ENCODE measurements around the gene PHTF2.

Gene PHTF2

GRCh38 chr7:77907281-77907680 lies 108.7 kb downstream of the PHTF2 start:
- DNase-seq (ENCODE audit: insufficient read length, low spot score) (no peak), FAIRE-seq (no peak)
- no peak for TF ChIP-seq CTCF (IDR thresholded peaks at IDR 0.05; ENCODE audit: insufficient read depth, missing control alignments)

- DNase-seq (ENCODE audit: insufficient read length, low spot score) (no peak), FAIRE-seq (no peak)
- TF ChIP-seq CTCF (IDR thresholded peaks at IDR 0.05; ENCODE audit: insufficient read depth, missing control alignments), result no peak
These were observed 110.1 kb downstream of the PHTF2 start for GRCh38 chr7:77908664-77909063.

- TF ChIP-seq CTCF (IDR thresholded peaks at IDR 0.05; ENCODE audit: insufficient read depth, missing control alignments), result no peak
- DNase-seq (ENCODE audit: insufficient read length, low spot score) (no peak), FAIRE-seq (no peak)
These were observed 111.6 kb downstream of the PHTF2 start for GRCh38 chr7:77910124-77910523.

- TF ChIP-seq CTCF (IDR thresholded peaks at IDR 0.05; ENCODE audit: insufficient read depth, missing control alignments), result no peak
- no peak for FAIRE-seq
- DNase-seq (ENCODE audit: insufficient read length, low spot score), result no peak
These were observed 113.7 kb downstream of the PHTF2 start for GRCh38 chr7:77912293-77912692.

DNA sequence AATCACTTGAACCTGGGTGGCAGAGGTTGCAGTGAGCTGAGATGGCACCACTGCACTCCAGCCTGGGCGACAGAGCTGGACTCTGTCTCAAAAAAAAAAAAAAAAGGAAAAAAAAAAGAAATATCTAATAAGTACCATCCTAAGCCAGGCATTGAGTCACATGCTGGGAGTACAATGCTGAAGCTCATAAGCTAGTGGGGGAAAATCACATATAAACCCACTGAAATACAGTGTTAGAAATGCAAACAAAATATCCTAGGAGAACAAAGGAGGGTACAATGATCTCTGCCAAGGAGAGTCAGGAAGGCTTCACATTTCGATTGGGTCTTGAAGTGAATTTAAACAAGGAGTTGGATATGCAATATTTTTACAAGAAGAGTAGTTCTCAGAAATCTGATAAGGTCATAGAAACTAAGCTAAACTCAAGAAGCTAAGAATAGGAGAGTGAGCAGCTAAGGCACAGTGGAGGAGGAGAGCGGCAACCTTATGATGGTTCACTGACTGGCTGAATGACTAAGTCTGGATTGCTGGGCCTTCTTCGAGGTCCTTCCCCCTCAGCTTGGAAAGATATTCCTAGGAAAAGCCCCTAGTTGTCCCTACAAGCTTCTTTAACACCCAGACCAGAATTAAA lies 115.5 kb downstream of the PHTF2 start:
- no peak for DNase-seq (ENCODE audit: insufficient read length, low spot score)
- no peak for FAIRE-seq
- TF ChIP-seq CTCF (IDR thresholded peaks at IDR 0.05; ENCODE audit: insufficient read depth, missing control alignments), result no peak

DNA sequence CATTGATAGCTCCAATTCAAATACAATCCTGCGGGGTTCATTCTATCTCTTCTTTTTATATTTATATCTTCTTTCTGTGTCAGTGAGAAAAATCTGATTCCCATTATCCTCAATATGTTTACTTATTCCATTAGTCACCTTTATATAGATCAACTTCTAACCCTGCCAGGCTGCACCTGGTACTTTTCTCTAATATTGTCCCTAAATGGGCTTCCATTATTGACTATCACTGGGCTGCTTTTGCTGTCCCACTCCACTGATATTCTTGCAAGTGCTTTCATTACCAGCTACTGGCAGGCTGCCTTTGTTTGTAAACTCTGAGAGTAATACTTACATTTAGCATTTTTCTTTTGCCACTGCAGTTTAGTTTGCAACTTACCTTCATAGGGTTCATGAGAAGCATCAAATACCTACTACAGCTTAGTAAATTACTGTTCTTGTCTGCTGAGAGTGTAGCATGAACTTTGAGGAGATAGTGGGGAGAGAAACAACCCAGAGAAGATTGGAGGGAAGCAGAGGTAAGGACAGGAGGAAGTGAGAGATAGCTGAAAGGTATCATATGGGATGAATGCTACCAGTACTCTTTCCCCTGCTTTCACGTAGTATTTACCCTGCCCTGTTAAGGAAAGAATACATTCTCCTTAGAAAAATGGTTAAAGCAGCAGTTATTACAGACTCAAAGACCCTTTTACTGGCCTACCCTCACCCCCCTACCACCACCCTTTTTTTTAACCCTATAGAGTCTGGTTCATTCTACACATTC lies 119.1 kb downstream of the PHTF2 start:
- FAIRE-seq (no peak), DNase-seq (ENCODE audit: insufficient read length, low spot score) (no peak)
- TF ChIP-seq CTCF (IDR thresholded peaks at IDR 0.05; ENCODE audit: insufficient read depth, missing control alignments), result no peak

DNA sequence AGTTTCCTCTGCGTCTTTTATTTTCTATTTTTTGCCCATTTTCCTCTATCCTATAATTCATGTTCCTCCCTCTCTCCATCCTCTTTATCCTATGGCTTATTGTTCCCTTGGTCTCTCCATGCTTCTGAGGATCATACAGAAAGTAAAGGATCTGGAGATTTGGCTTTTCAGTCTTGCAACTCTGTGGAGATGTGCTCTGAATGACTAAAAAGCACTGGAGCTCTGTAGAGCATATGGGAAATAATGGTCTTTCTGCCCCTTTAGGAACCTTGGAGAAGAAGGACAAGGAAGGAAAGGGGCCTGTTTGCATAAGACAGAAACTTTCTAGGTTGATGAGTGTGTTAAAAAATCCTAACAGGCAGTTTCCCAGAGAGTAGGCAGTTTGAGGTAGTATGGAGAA lies 120.1 kb downstream of the PHTF2 start:
- TF ChIP-seq CTCF (IDR thresholded peaks at IDR 0.05; ENCODE audit: insufficient read depth, missing control alignments), result no peak
- DNase-seq (ENCODE audit: insufficient read length, low spot score), result no peak
- no peak for FAIRE-seq
